AG04449 (cell line): ENCODE data around the gene SNTN.

Experiments used
- CTCF ChIA-PET: fragments of 350-600 bp; formaldehyde crosslinking; extraction: SDS; loops from one replicate; lab custom pipeline; 2021; ENCODE audit warnings: antibody characterized with exemption; lab: Yijun Ruan, JAX
- POLR2A ChIA-PET: fragments of 400-600, 350-600 bp; formaldehyde crosslinking; extraction: SDS; loops from one replicate; lab custom pipeline; 2020; ENCODE audit warnings: antibody characterized with exemption, inconsistent platforms; lab: Yijun Ruan, JAX
- DNase-seq: peaks from one replicate; pipeline ENCODE4 v3.0.0-alpha.2; 2010; ENCODE audit warnings: low read depth, low spot score
- H3K4me3 ChIP-seq: 2 replicates; pipeline ENCODE4 v1.5.1; 2011; ENCODE audit warnings: low read depth, mild to moderate bottlenecking, control low read depth, low read length
- TF ChIP-seq, protein P1 (sequence below): IDR thresholded peaks from one replicate; pipeline ENCODE4 v1.5.1; 2011; ENCODE audit warnings: mild to moderate bottlenecking, moderate library complexity, low read length, control low read depth, inconsistent platforms; ENCODE audit not compliant: insufficient read depth; ENCODE audit errors: missing control alignments

Gene SNTN

DNA sequence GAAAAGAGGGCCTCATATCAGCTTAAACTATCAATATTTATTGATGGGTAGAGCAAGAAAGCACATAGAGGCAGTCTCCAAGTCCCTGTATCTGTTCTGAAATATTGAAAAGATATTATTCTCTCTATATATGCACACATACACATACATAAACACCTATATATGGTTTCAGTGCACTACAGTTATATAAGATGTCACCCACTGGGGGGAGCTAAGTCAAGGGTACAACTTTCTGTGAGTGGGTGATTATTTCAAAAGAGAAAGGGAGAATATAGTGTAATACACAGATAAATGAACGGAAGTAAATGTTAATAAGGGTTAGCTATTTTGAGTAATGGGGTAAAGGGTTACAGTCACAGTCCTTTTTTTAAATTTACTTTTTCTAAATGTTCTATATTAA is 8.8 kb downstream of the SNTN start:
- no peak for DNase-seq
- H3K4me3 ChIP-seq: no peak overlapping the region
- TF ChIP-seq, protein P1, sequence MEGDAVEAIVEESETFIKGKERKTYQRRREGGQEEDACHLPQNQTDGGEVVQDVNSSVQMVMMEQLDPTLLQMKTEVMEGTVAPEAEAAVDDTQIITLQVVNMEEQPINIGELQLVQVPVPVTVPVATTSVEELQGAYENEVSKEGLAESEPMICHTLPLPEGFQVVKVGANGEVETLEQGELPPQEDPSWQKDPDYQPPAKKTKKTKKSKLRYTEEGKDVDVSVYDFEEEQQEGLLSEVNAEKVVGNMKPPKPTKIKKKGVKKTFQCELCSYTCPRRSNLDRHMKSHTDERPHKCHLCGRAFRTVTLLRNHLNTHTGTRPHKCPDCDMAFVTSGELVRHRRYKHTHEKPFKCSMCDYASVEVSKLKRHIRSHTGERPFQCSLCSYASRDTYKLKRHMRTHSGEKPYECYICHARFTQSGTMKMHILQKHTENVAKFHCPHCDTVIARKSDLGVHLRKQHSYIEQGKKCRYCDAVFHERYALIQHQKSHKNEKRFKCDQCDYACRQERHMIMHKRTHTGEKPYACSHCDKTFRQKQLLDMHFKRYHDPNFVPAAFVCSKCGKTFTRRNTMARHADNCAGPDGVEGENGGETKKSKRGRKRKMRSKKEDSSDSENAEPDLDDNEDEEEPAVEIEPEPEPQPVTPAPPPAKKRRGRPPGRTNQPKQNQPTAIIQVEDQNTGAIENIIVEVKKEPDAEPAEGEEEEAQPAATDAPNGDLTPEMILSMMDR: peak; percentile 24
- CTCF ChIA-PET: interaction anchor here (0.7 to 7.3 kb wide), 10 partner anchors 9 to 310 kb away, joined by 3 to 116 read pairs (median 3); partner anchors contain the start of gene C3orf49
- POLR2A ChIA-PET: no interaction called here

GRCh38 chr3:63662011-63662410 is 9.5 kb downstream of the SNTN start:
- CTCF ChIA-PET: interaction anchor here (0.7 to 7.3 kb wide), 9 partner anchors 8 to 316 kb away, joined by 3 to 116 read pairs (median 4); partner anchors contain the start of gene C3orf49
- POLR2A ChIA-PET: no interaction called here
- TF ChIP-seq, protein P1: no peak
- H3K4me3 ChIP-seq: no peak overlapping the region
- DNase-seq: no peak

- ChIA-PET CTCF (interaction anchor here (0.8 to 7.3 kb wide), 9 partner anchors 9 to 316 kb away, joined by 3 to 116 read pairs (median 4); partner anchors contain the start of gene C3orf49), POLR2A (no interaction called here)
- no peak for DNase-seq
- TF ChIP-seq, protein P1: no peak
- H3K4me3 ChIP-seq: no peak overlapping the region
Measured at GRCh38 chr3:63662500-63662899, 10.0 kb downstream of the SNTN start.

DNA sequence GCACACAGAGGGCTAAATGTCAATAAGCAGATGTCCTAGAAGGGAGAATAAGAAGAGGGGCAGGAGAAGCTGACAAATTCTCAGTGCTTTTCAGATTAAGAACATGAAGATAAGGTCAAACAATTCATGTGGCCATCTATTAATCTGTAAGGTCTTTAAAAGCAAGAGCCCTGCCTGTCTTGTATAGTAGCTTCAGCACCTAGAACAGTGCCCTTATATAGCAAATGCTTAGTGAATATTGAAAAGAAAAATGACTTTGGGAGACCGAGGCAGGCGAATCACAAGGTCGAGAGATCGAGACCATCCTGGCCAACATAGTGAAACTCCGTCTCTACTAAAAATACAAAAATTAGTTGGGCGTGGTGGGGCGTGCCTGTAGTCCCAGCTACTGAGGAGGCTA is 18.1 kb downstream of the SNTN start:
- H3K4me3 ChIP-seq: no peak overlapping the region
- ChIA-PET POLR2A (no interaction called here), CTCF (interaction anchor here (1.6 to 1.9 kb wide), 2 partner anchors 7 to 9 kb away, joined by 3 to 7 read pairs; no protein-coding TSS in a partner anchor)
- TF ChIP-seq, protein P1: no peak
- DNase-seq: no peak

DNA sequence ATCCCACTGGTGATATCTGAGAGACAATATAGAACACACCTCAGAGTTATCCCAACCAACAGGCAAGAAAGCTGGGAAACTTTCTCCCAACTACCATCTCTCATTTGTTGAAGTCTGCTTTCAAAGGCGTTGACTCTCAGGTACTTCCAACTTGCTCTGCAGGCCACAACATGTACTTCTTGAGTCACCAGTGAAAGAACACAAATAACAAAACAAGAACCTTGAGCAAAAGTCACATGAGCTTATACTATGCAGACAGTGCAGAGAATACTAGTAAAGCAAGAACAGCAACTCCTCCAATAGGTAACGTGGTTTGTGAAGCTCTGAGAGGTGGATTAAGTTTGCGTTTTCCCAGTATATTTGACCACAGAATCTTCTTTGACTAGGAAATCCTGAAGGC is 20.6 kb downstream of the SNTN start:
- POLR2A ChIA-PET: no interaction called here
- DNase-seq: no peak
- H3K4me3 ChIP-seq: no peak overlapping the region
- TF ChIP-seq, protein P1: no peak
- CTCF ChIA-PET: interaction anchor here (1.9 kb wide), 1 partner anchor 145 kb away, joined by 6 read pairs; the partner anchor contains the start of gene C3orf49

GRCh38 chr3:63674586-63674985 is 22.1 kb downstream of the SNTN start:
- CTCF ChIA-PET: interaction anchor here (1.2 to 1.9 kb wide), 2 partner anchors 17 to 144 kb away, joined by 3 to 6 read pairs; partner anchors contain the start of gene C3orf49

More at GRCh38 chr3:63674586-63674985, 22.1 kb downstream of the SNTN start:
- H3K4me3 ChIP-seq: no peak overlapping the region
- POLR2A ChIA-PET: no interaction called here
- TF ChIP-seq, protein P1: no peak
- DNase-seq: no peak
